Activated naive CD4-positive, alpha-beta T cell treated with anti-CD3 and anti-CD28 coated beads, Interleukin-2, amount 10 ng/mL, durations not matched to agents 7 days and 5 days (primary cell): Measurements from ENCODE around the gene CHGA.

Experiments
- CTCF ChIA-PET: fragments of 350-600 bp; sonication (Branson Sonifier 250); formaldehyde crosslinking; loops from one replicate; lab custom pipeline; 2021; ENCODE audit warnings: antibody characterized with exemption; lab: Charles Lee
- DNase-seq: peaks from one replicate; pipeline ENCODE4 v3.0.0-alpha.2; 2020
- H3K27ac Mint-ChIP-seq: one replicate; pipeline ENCODE4 v1.8.0; 2021; ENCODE audit warnings: mild to moderate bottlenecking, moderate library complexity, mixed read lengths
- H3K27me3 Mint-ChIP-seq: one replicate; pipeline ENCODE4 v1.8.0; 2021; ENCODE audit warnings: mild to moderate bottlenecking, mixed read lengths
- H3K36me3 Mint-ChIP-seq: one replicate; pipeline ENCODE4 v1.8.0; 2021; ENCODE audit warnings: mixed read lengths
- H3K4me1 Mint-ChIP-seq: one replicate; pipeline ENCODE4 v1.8.0; 2021; ENCODE audit warnings: mixed read lengths
- H3K4me3 Mint-ChIP-seq: one replicate; pipeline ENCODE4 v1.8.0; 2021; ENCODE audit warnings: mild to moderate bottlenecking, moderate library complexity, mixed read lengths
- H3K9me3 Mint-ChIP-seq: one replicate; pipeline ENCODE4 v1.8.0; 2021; ENCODE audit warnings: mixed read lengths

Gene CHGA

GRCh38 chr14:92895352-92895878 is 27.5 kb upstream of the CHGA start:
- H3K4me3 Mint-ChIP-seq, result no peak overlapping the region
- H3K36me3 Mint-ChIP-seq, result no peaks in the 10 kb centered on the region
- no peak for DNase-seq
- CTCF ChIA-PET, result no interaction called here
- H3K4me1 Mint-ChIP-seq, result peaks cover 21% of the 10 kb centered on the region
- H3K27ac Mint-ChIP-seq, result no peak overlapping the region
- peaks cover 14% of the 10 kb centered on the region for H3K9me3 Mint-ChIP-seq
- peaks cover 28% of the 10 kb centered on the region for H3K27me3 Mint-ChIP-seq

- Mint-ChIP-seq H3K4me1 (peaks cover 30% of the 10 kb centered on the region), H3K27me3 (peaks cover 39% of the 10 kb centered on the region), H3K27ac (peak overlapping the region; percentile 92), H3K9me3 (peaks cover 7% of the 10 kb centered on the region), H3K36me3 (no peaks in the 10 kb centered on the region), H3K4me3 (peak overlapping the region; percentile 60)
- DNase-seq, result peak; percentile 60
- CTCF ChIA-PET, result interaction anchor here (1.2 kb wide), 1 partner anchor 10 kb away, joined by 3 read pairs; no protein-coding TSS in a partner anchor
Measured at GRCh38 chr14:92897922-92898565, 24.9 kb upstream of the CHGA start.

GRCh38 chr14:92898566-92899131 is 24.3 kb upstream of the CHGA start:
- no peaks in the 10 kb centered on the region for H3K36me3 Mint-ChIP-seq
- H3K27me3 Mint-ChIP-seq, result peaks cover 45% of the 10 kb centered on the region
- peak overlapping the region; percentile 92 for H3K27ac Mint-ChIP-seq
- CTCF ChIA-PET, result no interaction called here
- DNase-seq, result peak; percentile 40
- peaks cover 36% of the 10 kb centered on the region for H3K4me1 Mint-ChIP-seq
- peak overlapping the region; percentile 60 for H3K4me3 Mint-ChIP-seq
- H3K9me3 Mint-ChIP-seq, result peaks cover 4% of the 10 kb centered on the region

- Mint-ChIP-seq H3K4me3 (no peak overlapping the region), H3K36me3 (no peaks in the 10 kb centered on the region), H3K27me3 (peaks cover 41% of the 10 kb centered on the region), H3K27ac (no peak overlapping the region), H3K4me1 (peaks cover 37% of the 10 kb centered on the region), H3K9me3 (no peaks in the 10 kb centered on the region)
- DNase-seq, result no peak
- CTCF ChIA-PET, result no interaction called here
Measured at GRCh38 chr14:92900660-92901059, 22.3 kb upstream of the CHGA start.

- DNase-seq, result no peak
- no peaks in the 10 kb centered on the region for H3K9me3 Mint-ChIP-seq
- peaks cover 34% of the 10 kb centered on the region for H3K27me3 Mint-ChIP-seq
- CTCF ChIA-PET, result no interaction called here
- no peaks in the 10 kb centered on the region for H3K36me3 Mint-ChIP-seq
- peaks cover 35% of the 10 kb centered on the region for H3K4me1 Mint-ChIP-seq
- H3K27ac Mint-ChIP-seq, result no peak overlapping the region
- H3K4me3 Mint-ChIP-seq, result no peak overlapping the region
Measured at GRCh38 chr14:92902191-92902590, 20.8 kb upstream of the CHGA start.

GRCh38 chr14:92902726-92903125 is 20.2 kb upstream of the CHGA start:
- H3K9me3 Mint-ChIP-seq, result no peaks in the 10 kb centered on the region
- no peak overlapping the region for H3K4me3 Mint-ChIP-seq
- peaks cover 33% of the 10 kb centered on the region for H3K27me3 Mint-ChIP-seq
- CTCF ChIA-PET, result no interaction called here
- no peaks in the 10 kb centered on the region for H3K36me3 Mint-ChIP-seq
- DNase-seq, result no peak
- H3K4me1 Mint-ChIP-seq, result peaks cover 32% of the 10 kb centered on the region
- H3K27ac Mint-ChIP-seq, result no peak overlapping the region

GRCh38 chr14:92903359-92903758 is 19.6 kb upstream of the CHGA start:
- H3K4me1 Mint-ChIP-seq, result peaks cover 25% of the 10 kb centered on the region
- CTCF ChIA-PET, result no interaction called here
- H3K27me3 Mint-ChIP-seq, result peaks cover 28% of the 10 kb centered on the region
- H3K9me3 Mint-ChIP-seq, result no peaks in the 10 kb centered on the region
- no peaks in the 10 kb centered on the region for H3K36me3 Mint-ChIP-seq
- no peak for DNase-seq
- no peak overlapping the region for H3K4me3 Mint-ChIP-seq
- no peak overlapping the region for H3K27ac Mint-ChIP-seq

- H3K4me3 Mint-ChIP-seq, result no peak overlapping the region
- CTCF ChIA-PET, result no interaction called here
- no peaks in the 10 kb centered on the region for H3K36me3 Mint-ChIP-seq
- no peaks in the 10 kb centered on the region for H3K9me3 Mint-ChIP-seq
- H3K27me3 Mint-ChIP-seq, result peaks cover 28% of the 10 kb centered on the region
- H3K27ac Mint-ChIP-seq, result no peak overlapping the region
- peaks cover 16% of the 10 kb centered on the region for H3K4me1 Mint-ChIP-seq
- DNase-seq, result no peak
Measured at GRCh38 chr14:92905667-92906066, 17.3 kb upstream of the CHGA start.

GRCh38 chr14:92906420-92906819 is 16.5 kb upstream of the CHGA start:
- Mint-ChIP-seq H3K4me3 (no peak overlapping the region), H3K36me3 (no peaks in the 10 kb centered on the region), H3K27ac (no peak overlapping the region), H3K9me3 (no peaks in the 10 kb centered on the region), H3K27me3 (peaks cover 21% of the 10 kb centered on the region), H3K4me1 (peaks cover 16% of the 10 kb centered on the region)
- DNase-seq, result no peak
- CTCF ChIA-PET, result no interaction called here

GRCh38 chr14:92906823-92907222 is 16.1 kb upstream of the CHGA start:
- H3K27ac Mint-ChIP-seq, result no peak overlapping the region
- H3K36me3 Mint-ChIP-seq, result no peaks in the 10 kb centered on the region
- DNase-seq, result no peak
- peaks cover 16% of the 10 kb centered on the region for H3K4me1 Mint-ChIP-seq
- peaks cover 20% of the 10 kb centered on the region for H3K27me3 Mint-ChIP-seq
- CTCF ChIA-PET, result no interaction called here
- no peaks in the 10 kb centered on the region for H3K9me3 Mint-ChIP-seq
- H3K4me3 Mint-ChIP-seq, result no peak overlapping the region

GRCh38 chr14:92907316-92907911 is 15.5 kb upstream of the CHGA start:
- Mint-ChIP-seq H3K9me3 (no peaks in the 10 kb centered on the region), H3K36me3 (no peaks in the 10 kb centered on the region), H3K4me1 (peaks cover 14% of the 10 kb centered on the region), H3K27me3 (peaks cover 16% of the 10 kb centered on the region), H3K27ac (no peak overlapping the region), H3K4me3 (no peak overlapping the region)
- DNase-seq, result no peak
- CTCF ChIA-PET, result no interaction called here

GRCh38 chr14:92914087-92914656 is 8.8 kb upstream of the CHGA start:
- H3K27me3 Mint-ChIP-seq, result no peaks in the 10 kb centered on the region
- DNase-seq, result peak; percentile 74

GRCh38 chr14:92916201-92916600 is 6.7 kb upstream of the CHGA start:
- Mint-ChIP-seq H3K27me3 (no peaks in the 10 kb centered on the region), H3K9me3 (no peaks in the 10 kb centered on the region), H3K4me1 (no peaks in the 10 kb centered on the region)

More at GRCh38 chr14:92914087-92914656, 8.8 kb upstream of the CHGA start:
- H3K9me3 Mint-ChIP-seq, result no peaks in the 10 kb centered on the region
- H3K4me3 Mint-ChIP-seq, result no peak overlapping the region
- no peaks in the 10 kb centered on the region for H3K36me3 Mint-ChIP-seq
- H3K27ac Mint-ChIP-seq, result no peak overlapping the region
- no peaks in the 10 kb centered on the region for H3K4me1 Mint-ChIP-seq
- CTCF ChIA-PET, result interaction anchor here (1.0 kb wide), 1 partner anchor 218 kb away, joined by 3 read pairs; no protein-coding TSS in a partner anchor

GRCh38 chr14:92917041-92917940 is 5.7 kb upstream of the CHGA start:
- Mint-ChIP-seq H3K27me3 (peaks cover 7% of the 10 kb centered on the region), H3K36me3 (no peaks in the 10 kb centered on the region), H3K4me3 (no peak overlapping the region), H3K9me3 (no peaks in the 10 kb centered on the region), H3K27ac (no peak overlapping the region), H3K4me1 (peaks cover under 1% of the 10 kb centered on the region)
- CTCF ChIA-PET, result no interaction called here
- DNase-seq, result no peak

More at GRCh38 chr14:92916201-92916600, 6.7 kb upstream of the CHGA start:
- CTCF ChIA-PET, result no interaction called here
- no peak for DNase-seq
- H3K36me3 Mint-ChIP-seq, result no peaks in the 10 kb centered on the region
- no peak overlapping the region for H3K27ac Mint-ChIP-seq
- H3K4me3 Mint-ChIP-seq, result no peak overlapping the region
